Lung (tissue), 12 donors: ENCODE results near the gene CAMK1D. TPM values are rescaled to one million over a fixed set of nuclear protein-coding genes. Genes with fewer than 3 reads are reported as not detected.

Experiments used
- ATAC-seq: fragments of 200-7000 bp; cut with Tn5 transposase; one replicate; pipeline ENCODE4 v1.9.1; 2020; ENCODE audit warnings: moderate number of reproducible peaks; ENCODE audit not compliant: insufficient read depth, low FRiP score
- DNase-seq, 3 donors: peaks; one replicate each; pipeline ENCODE4 v3.0.0-alpha.2; 2013 to 2017
- H3K27ac ChIP-seq, 2 donors: one replicate each; pipeline ENCODE4 v1.5.1; 2013; ENCODE audit warnings: mild to moderate bottlenecking in 2 of 2, moderate library complexity in 2 of 2, control low read depth in 1 of 2, inconsistent platforms in 1 of 2, low read depth in 1 of 2, low read length in 1 of 2
- H3K27me3 ChIP-seq, 3 donors: one replicate each; pipeline ENCODE4 v1.5.1; 2013; ENCODE audit warnings: low read length in 2 of 3; ENCODE audit not compliant: control insufficient read depth in 3 of 3, insufficient read depth in 3 of 3
- H3K36me3 ChIP-seq, 4 donors: one replicate each; pipeline ENCODE4 v1.5.1; 2013; ENCODE audit warnings: low read length in 4 of 4, mild to moderate bottlenecking in 1 of 4, moderate library complexity in 1 of 4; ENCODE audit not compliant: control insufficient read depth in 4 of 4, insufficient read depth in 4 of 4
- H3K4me1 ChIP-seq, 5 donors: one replicate each; pipeline ENCODE4 v1.5.1; 2013; ENCODE audit warnings: low read length in 5 of 5, mild to moderate bottlenecking in 2 of 5, moderate library complexity in 1 of 5; ENCODE audit not compliant: control insufficient read depth in 5 of 5, insufficient read depth in 5 of 5
- H3K4me3 ChIP-seq: one replicate; pipeline ENCODE4 v1.5.1; 2013; ENCODE audit warnings: mild to moderate bottlenecking, control low read depth, moderate library complexity
- H3K9ac ChIP-seq, 2 donors: one replicate each; pipeline ENCODE4 v1.5.1; 2013; ENCODE audit warnings: low read length in 2 of 2, control low read depth in 1 of 2; ENCODE audit not compliant: insufficient read depth in 1 of 2
- H3K9me3 ChIP-seq, 4 donors: one replicate each; pipeline ENCODE4 v1.5.1; 2013; ENCODE audit warnings: low read length in 3 of 4, mild to moderate bottlenecking in 1 of 4, moderate library complexity in 1 of 4; ENCODE audit not compliant: control insufficient read depth in 4 of 4, insufficient read depth in 3 of 4
- WGBS, 2 donors: extraction: QIAGEN DNeasy Blood & Tissue Kit; methylation state at CpG; one replicate each; pipeline ENCODE4 v1.1.7; 2013; 5-methylcytosine and 5-hydroxymethylcytosine counted together
- polyA plus RNA-seq, 2 donors: library from polyadenylated mRNA; stranded (reverse); fragments of 200-250 nt; gene quantifications; one replicate each; pipeline ENCODE4 v1.2.1, GENCODE V29; 2013
- total RNA-seq, 2 donors: library from RNA; depleted of rRNA in 1 of 2; stranded (reverse); fragments of >200 nt in 1 of 2; gene quantifications; one replicate each; pipeline ENCODE4 v1.2.1, GENCODE V29; 2014 to 2021
- TF ChIP-seq, protein P1 (sequence below): IDR thresholded peaks from 2 replicates; pipeline ENCODE4 v1.5.1; 2012; ENCODE audit warnings: mild to moderate bottlenecking; ENCODE audit errors: control extremely low read depth, extremely low read depth
- donor health status: control.
- donor health status: control.
- donor health status: Bipolar disorder and iron deficiency.
- donor health status: healthy.
- donor health status: DM: yes; HTN: yes; CAD: no.

CAMK1D gene
- total and polyA plus RNA-seq, 4 donors, result 3.2 to 37.4 (median 7.0) TPM

- no peak for ATAC-seq
- DNase-seq, result no peak
- TF ChIP-seq, protein P1, sequence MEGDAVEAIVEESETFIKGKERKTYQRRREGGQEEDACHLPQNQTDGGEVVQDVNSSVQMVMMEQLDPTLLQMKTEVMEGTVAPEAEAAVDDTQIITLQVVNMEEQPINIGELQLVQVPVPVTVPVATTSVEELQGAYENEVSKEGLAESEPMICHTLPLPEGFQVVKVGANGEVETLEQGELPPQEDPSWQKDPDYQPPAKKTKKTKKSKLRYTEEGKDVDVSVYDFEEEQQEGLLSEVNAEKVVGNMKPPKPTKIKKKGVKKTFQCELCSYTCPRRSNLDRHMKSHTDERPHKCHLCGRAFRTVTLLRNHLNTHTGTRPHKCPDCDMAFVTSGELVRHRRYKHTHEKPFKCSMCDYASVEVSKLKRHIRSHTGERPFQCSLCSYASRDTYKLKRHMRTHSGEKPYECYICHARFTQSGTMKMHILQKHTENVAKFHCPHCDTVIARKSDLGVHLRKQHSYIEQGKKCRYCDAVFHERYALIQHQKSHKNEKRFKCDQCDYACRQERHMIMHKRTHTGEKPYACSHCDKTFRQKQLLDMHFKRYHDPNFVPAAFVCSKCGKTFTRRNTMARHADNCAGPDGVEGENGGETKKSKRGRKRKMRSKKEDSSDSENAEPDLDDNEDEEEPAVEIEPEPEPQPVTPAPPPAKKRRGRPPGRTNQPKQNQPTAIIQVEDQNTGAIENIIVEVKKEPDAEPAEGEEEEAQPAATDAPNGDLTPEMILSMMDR, result no peak
- H3K27ac ChIP-seq, result no peak overlapping the region
- no peak overlapping the region for H3K9ac ChIP-seq
- WGBS, 2 donors, result 89 to 94% methylated on average over 11 of the region's 11 CpGs
- no peaks in the 10 kb centered on the region for H3K9me3 ChIP-seq
- H3K4me1 ChIP-seq, result no peaks in the 10 kb centered on the region
- H3K4me3 ChIP-seq, result no peak overlapping the region
- no peaks in the 10 kb centered on the region for H3K36me3 ChIP-seq
- peaks cover 0 to 27% (median 0%) of the 10 kb centered on the region in 3 donors for H3K27me3 ChIP-seq
Measured at GRCh38 chr10:12638781-12639180, 289.4 kb downstream of the CAMK1D start.

- no peak overlapping the region for H3K4me3 ChIP-seq
- no peak overlapping the region for H3K27ac ChIP-seq
- no peaks in the 10 kb centered on the region for H3K4me1 ChIP-seq
- no peaks in the 10 kb centered on the region for H3K36me3 ChIP-seq
- peaks cover 0 to 30% (median 3%) of the 10 kb centered on the region in 3 donors for H3K27me3 ChIP-seq
- DNase-seq (no peak), ATAC-seq (no peak)
- WGBS, 2 donors, result 86 to 91% methylated on average over 12 of the region's 12 CpGs
- TF ChIP-seq, protein P1, result no peak
- H3K9ac ChIP-seq, result no peak overlapping the region
- no peaks in the 10 kb centered on the region for H3K9me3 ChIP-seq
Measured at GRCh38 chr10:12639996-12640944, 290.9 kb downstream of the CAMK1D start.

- Histone ChIP-seq H3K4me1 (no peaks in the 10 kb centered on the region), H3K27ac (no peak overlapping the region), H3K36me3 (no peaks in the 10 kb centered on the region), H3K27me3 (peaks cover 0 to 37% (median 3%) of the 10 kb centered on the region in 3 donors), H3K9ac (no peak overlapping the region), H3K4me3 (no peak overlapping the region), H3K9me3 (no peaks in the 10 kb centered on the region)
- WGBS, 2 donors, result 93 to 96% methylated on average over 7 of the region's 7 CpGs
- no peak for DNase-seq
- ATAC-seq, result no peak
- TF ChIP-seq, protein P1, result no peak
Measured at GRCh38 chr10:12642036-12642435, 292.7 kb downstream of the CAMK1D start.
